SK-N-SH treated with all-trans-retinoic acid at 6 μM for 48 hours (cell line): Measurements from ENCODE around the gene PTGIS.

Experiments
- BACH2 ChIP-seq: fragments of 250-450 bp; sonication (Bioruptor Pico); IDR thresholded peaks from 2 replicates; pipeline ENCODE4 v1.9.0; 2021; ENCODE audit warnings: mild to moderate bottlenecking, borderline replicate concordance
- OSR1 ChIP-seq: fragments of 250-450 bp; sonication (Bioruptor Pico); IDR thresholded peaks from 2 replicates; pipeline ENCODE4 v1.8.0; 2022; ENCODE audit warnings: moderate library complexity, mild to moderate bottlenecking, inconsistent platforms
- RARB ChIP-seq: fragments of 250-450 bp; sonication (Bioruptor Pico); IDR thresholded peaks from 2 replicates; pipeline ENCODE4 v1.8.0; 2021; ENCODE audit warnings: mild to moderate bottlenecking, moderate library complexity
- SNAI2 ChIP-seq: fragments of 250-450 bp; sonication (Bioruptor Pico); IDR thresholded peaks from 2 replicates; pipeline ENCODE4 v1.5.0; 2020; ENCODE audit warnings: mild to moderate bottlenecking, moderate library complexity
- TCF4 ChIP-seq: fragments of 250-450 bp; sonication (Bioruptor Pico); IDR thresholded peaks from 2 replicates; pipeline ENCODE4 v1.8.0; 2021; ENCODE audit warnings: mild to moderate bottlenecking, moderate library complexity, borderline replicate concordance
- ZC3H10 ChIP-seq: fragments of 250-450 bp; sonication (Bioruptor Pico); IDR thresholded peaks from 2 replicates; pipeline ENCODE4 v1.5.1; 2021; ENCODE audit warnings: mild to moderate bottlenecking, moderate library complexity
- ZFP3 ChIP-seq: fragments of 250-450 bp; sonication (Bioruptor Pico); IDR thresholded peaks from 2 replicates; pipeline ENCODE4 v1.5.0; 2020; ENCODE audit warnings: mild to moderate bottlenecking, moderate library complexity
- ZFP30 ChIP-seq: fragments of 450-650 bp; formaldehyde crosslinking; IDR thresholded peaks from 2 replicates; pipeline ENCODE4 v1.5.0; 2022; ENCODE audit warnings: mild to moderate bottlenecking, moderate library complexity
- ZNF565 ChIP-seq: fragments of 450-650 bp; formaldehyde crosslinking; conservative IDR thresholded peaks from 2 replicates; pipeline ENCODE4 v1.5.0; 2020; ENCODE audit warnings: low read depth, mild to moderate bottlenecking, moderate library complexity
- ZNF70 ChIP-seq: fragments of 450-650 bp; formaldehyde crosslinking; IDR thresholded peaks from 2 replicates; pipeline ENCODE4 v1.5.0; 2020; ENCODE audit warnings: mild to moderate bottlenecking, moderate library complexity
- TF ChIP-seq, protein P1 (sequence below): fragments of 250-450 bp; sonication (Bioruptor Pico); IDR thresholded peaks from 2 replicates; pipeline ENCODE4 v1.8.0; 2020; ENCODE audit warnings: mild to moderate bottlenecking, moderate library complexity, borderline replicate concordance
- TF ChIP-seq, protein P2 (sequence below): fragments of 250-450 bp; sonication (Bioruptor Pico); IDR thresholded peaks from 2 replicates; pipeline ENCODE4 v1.5.0; 2020; ENCODE audit warnings: mild to moderate bottlenecking, moderate library complexity
- TF ChIP-seq, protein P3 (sequence below): fragments of 250-450 bp; sonication (Bioruptor Pico); IDR thresholded peaks from 2 replicates; pipeline ENCODE4 v1.5.1; 2020; ENCODE audit warnings: low read depth, mild to moderate bottlenecking, moderate library complexity

DNA sequence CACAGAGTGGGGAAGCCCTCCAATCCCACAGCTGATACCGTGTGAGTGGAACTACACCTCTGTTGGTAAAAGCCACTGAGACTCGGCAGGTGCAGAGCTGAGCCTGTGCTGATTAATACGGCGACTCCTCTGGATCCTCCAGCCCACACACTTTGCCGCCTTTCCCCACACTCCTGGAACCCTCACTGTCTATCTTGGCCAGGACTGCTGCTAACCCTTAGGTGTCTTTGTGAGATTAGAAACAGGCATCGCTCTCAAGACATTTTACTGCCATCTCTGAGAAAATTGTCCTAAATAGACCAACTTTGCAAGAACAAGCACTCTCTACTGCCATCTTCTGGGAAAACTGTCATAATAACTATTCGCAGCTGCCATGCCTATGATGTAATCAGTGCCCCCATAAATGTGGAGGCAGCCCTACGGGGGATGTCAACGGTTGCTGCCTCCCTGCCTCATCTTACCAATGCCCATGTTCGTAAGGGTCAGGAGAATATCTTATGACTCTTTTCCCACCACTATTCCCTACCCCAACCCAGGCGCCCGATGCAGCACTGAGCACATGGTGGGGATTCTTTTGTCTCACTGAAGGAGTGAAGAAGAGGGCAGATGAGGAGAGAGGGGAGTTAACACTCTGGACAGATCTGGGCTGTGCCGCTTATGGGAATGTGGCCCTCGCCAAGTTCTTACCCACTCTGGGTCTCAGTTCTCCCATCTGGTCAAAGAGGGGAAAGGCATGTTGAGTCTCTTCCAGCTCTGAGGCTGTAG, 59.3 kb downstream of the PTGIS start:
- TF ChIP-seq, protein P1, sequence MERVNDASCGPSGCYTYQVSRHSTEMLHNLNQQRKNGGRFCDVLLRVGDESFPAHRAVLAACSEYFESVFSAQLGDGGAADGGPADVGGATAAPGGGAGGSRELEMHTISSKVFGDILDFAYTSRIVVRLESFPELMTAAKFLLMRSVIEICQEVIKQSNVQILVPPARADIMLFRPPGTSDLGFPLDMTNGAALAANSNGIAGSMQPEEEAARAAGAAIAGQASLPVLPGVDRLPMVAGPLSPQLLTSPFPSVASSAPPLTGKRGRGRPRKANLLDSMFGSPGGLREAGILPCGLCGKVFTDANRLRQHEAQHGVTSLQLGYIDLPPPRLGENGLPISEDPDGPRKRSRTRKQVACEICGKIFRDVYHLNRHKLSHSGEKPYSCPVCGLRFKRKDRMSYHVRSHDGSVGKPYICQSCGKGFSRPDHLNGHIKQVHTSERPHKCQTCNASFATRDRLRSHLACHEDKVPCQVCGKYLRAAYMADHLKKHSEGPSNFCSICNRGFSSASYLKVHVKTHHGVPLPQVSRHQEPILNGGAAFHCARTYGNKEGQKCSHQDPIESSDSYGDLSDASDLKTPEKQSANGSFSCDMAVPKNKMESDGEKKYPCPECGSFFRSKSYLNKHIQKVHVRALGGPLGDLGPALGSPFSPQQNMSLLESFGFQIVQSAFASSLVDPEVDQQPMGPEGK (CRISPR knock-in tag) = no peak
- TF ChIP-seq, protein P2, sequence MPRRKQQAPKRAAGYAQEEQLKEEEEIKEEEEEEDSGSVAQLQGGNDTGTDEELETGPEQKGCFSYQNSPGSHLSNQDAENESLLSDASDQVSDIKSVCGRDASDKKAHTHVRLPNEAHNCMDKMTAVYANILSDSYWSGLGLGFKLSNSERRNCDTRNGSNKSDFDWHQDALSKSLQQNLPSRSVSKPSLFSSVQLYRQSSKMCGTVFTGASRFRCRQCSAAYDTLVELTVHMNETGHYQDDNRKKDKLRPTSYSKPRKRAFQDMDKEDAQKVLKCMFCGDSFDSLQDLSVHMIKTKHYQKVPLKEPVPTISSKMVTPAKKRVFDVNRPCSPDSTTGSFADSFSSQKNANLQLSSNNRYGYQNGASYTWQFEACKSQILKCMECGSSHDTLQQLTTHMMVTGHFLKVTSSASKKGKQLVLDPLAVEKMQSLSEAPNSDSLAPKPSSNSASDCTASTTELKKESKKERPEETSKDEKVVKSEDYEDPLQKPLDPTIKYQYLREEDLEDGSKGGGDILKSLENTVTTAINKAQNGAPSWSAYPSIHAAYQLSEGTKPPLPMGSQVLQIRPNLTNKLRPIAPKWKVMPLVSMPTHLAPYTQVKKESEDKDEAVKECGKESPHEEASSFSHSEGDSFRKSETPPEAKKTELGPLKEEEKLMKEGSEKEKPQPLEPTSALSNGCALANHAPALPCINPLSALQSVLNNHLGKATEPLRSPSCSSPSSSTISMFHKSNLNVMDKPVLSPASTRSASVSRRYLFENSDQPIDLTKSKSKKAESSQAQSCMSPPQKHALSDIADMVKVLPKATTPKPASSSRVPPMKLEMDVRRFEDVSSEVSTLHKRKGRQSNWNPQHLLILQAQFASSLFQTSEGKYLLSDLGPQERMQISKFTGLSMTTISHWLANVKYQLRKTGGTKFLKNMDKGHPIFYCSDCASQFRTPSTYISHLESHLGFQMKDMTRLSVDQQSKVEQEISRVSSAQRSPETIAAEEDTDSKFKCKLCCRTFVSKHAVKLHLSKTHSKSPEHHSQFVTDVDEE (CRISPR knock-in tag) = no peak
- TF ChIP-seq ZFP3 (no peak), ZNF70 (CRISPR knock-in tag) (no peak), ZNF565 (CRISPR knock-in tag) (no peak), ZFP30 (CRISPR knock-in tag) (no peak), RARB (no peak), SNAI2 (CRISPR knock-in tag) (no peak), TCF4 (CRISPR knock-in tag) (no peak), ZC3H10 (CRISPR knock-in tag) (no peak), BACH2 (CRISPR knock-in tag) (no peak), OSR1 (CRISPR knock-in tag) (no peak)
- TF ChIP-seq, protein P3, sequence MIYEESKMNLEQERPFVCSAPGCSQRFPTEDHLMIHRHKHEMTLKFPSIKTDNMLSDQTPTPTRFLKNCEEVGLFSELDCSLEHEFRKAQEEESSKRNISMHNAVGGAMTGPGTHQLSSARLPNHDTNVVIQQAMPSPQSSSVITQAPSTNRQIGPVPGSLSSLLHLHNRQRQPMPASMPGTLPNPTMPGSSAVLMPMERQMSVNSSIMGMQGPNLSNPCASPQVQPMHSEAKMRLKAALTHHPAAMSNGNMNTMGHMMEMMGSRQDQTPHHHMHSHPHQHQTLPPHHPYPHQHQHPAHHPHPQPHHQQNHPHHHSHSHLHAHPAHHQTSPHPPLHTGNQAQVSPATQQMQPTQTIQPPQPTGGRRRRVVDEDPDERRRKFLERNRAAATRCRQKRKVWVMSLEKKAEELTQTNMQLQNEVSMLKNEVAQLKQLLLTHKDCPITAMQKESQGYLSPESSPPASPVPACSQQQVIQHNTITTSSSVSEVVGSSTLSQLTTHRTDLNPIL (CRISPR knock-in tag) = no peak
